GM08714 (cell line): Measurements from ENCODE around the gene P3H1.

ENCODE experiments used
- H3K4me3 ChIP-seq: fragments of 200-500 bp; sonication (Bioruptor generic); 2 replicates; pipeline ENCODE4 v1.5.1; 2014; ENCODE audit warnings: mild to moderate bottlenecking, low read length, inconsistent platforms
- ZNF274 ChIP-seq: IDR thresholded peaks from 2 replicates; pipeline ENCODE4 v1.6.1; 2012; ENCODE audit warnings: mild to moderate bottlenecking, low read depth, low read length

The P3H1 gene

DNA sequence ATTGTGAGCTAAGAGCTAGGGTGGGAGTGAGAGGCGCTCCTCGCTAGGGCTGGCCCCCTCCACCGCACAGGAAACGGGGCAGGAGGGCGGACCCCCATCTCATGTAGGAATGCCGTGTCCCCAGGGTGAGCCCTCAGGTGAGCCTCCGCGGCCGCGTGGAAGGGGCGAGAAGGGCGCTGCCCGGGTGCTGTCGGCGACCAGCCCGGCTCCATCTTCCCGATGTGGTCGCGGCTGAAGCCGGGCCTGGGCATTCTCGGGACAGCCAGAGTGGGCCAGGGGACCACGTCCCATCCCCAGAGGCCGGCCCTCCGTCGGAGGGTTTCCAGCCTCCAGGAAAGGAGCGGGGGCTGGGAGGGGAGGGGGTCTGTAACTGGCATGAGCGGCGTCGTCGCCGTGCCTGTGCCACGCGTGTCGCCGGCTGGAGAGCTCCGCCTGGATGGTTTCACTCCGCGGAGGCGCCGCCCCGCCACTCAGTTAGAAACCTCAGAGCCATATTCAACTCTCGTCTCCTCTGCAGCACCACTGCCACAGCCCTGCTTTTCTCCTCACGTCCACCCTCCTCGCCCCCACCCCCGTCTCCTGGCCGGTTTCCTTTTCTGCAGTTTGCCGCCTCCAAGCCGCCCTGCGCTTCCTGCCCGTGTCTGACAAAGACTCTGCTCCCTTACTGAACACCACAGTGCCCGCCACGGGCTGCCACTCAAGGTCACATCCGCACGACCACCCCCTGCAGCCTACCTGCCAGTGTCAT, 18.3 kb upstream of the P3H1 start, which contains the start of gene TMEM269:
Gene TMEM269, plus strand, starts transcription at position 46 of the 748 bp plus-strand sequence. CDS start 4,903 bp downstream, outside the sequence.
- no peak within 1 kb of the TSS; the same call in 1 of the 2 replicates for H3K4me3 ChIP-seq

DNA sequence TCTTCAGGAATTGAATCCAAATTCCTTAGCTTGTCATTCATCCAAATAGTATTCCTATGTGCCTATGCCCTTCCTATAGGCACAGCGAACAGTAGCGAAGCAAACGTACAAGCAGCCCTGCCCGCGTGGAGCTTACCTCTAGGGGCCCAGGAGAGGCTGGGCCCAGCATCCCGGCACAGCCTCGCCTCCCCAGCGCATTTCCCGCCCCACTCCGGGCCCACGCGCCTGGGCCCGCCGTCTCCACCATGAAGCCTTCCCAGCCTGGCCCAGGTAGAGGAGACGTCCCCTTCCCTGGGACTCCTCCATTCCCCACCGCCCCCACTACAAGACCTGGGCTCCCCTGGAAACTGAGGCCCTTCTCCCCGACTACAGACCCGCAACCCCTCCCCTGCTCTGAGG, 17.7 kb upstream of the P3H1 start:
- no peak for TF ChIP-seq ZNF274

More for the DNA sequence above, 18.3 kb upstream of the P3H1 start, which contains the start of gene TMEM269:
- TF ChIP-seq ZNF274 = no peak

DNA sequence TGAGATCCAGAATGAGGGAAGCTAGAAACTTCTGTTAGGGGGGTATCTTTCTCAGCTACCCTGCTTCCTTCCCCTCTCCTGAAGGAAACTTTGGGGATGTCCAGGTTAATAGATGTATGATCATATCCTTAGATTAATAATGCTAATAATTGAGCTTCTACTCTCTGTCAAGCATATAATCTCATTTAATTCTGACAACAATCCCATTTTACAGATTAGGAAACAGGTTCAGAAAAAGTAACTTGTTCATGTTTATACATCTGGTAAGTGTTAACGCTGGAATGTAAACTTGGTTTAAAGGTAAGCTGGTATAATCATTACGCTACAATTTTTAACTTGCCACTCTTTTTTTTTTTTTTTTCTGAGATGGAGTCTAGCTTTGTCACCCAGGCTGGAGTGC, 16.3 kb upstream of the P3H1 start:
- no peak for TF ChIP-seq ZNF274
- H3K4me3 ChIP-seq = no peak overlapping the region

More for the DNA sequence above, 17.7 kb upstream of the P3H1 start:
- no peak overlapping the region for H3K4me3 ChIP-seq

DNA sequence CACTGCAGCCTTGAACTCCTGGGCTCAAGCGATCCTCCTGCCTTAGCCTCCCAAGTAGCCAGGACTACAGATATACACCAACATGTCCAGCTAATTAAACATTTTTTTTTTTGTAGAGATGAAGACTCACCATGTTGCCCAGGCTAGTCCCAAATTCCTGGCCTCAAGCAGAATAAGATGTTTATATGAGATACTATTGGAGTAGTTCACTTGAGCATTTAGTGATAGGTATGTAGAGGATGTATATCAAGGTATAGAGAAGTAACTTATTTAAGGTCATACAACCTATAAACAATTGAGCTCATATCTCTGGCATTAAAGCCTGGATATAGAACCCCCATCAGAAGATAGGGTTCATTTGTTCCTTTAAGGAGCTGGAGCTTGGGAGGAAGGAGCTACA, 13.3 kb upstream of the P3H1 start:
- H3K4me3 ChIP-seq = no peak overlapping the region
- no peak for TF ChIP-seq ZNF274

DNA sequence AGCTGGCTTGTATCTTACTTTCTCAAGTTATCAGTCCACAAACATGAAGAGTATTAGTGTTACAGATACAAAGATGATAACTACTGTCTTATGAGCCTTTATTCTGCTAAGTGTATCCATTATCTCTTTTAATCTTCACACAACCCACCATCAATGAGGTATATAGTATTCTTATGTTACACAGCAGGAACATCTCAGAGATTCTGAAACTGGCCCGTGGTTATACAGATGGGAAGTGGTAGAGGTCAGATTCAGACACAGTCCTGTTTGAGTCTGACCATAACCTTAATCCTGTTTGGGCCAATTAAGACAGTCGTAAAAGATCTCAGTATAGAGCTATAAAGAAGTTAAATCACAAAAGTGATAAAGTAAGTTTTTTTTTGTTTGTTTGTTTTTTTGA, 12.9 kb upstream of the P3H1 start:
- TF ChIP-seq ZNF274 = no peak
- H3K4me3 ChIP-seq = no peak overlapping the region

DNA sequence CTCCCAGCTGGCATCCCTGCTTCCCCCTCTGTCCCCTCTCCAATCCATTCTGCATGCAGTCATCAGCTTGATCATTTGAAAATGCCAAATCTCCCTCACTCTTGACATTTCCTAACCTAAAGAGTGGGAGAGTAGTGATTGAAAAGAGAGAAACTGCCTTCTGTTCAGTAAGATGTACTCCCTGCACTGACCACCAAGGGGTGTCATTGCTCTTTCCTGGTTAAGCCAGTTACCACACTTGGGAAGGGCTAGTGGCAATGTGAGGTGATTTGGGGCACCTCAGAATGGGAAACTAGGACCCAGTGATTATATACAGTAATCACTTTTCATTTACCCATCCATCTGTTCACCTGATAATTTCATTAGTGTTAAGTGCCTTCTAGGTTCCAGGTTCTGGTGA, 11.0 kb upstream of the P3H1 start:
- no peak overlapping the region for H3K4me3 ChIP-seq
- no peak for TF ChIP-seq ZNF274

DNA sequence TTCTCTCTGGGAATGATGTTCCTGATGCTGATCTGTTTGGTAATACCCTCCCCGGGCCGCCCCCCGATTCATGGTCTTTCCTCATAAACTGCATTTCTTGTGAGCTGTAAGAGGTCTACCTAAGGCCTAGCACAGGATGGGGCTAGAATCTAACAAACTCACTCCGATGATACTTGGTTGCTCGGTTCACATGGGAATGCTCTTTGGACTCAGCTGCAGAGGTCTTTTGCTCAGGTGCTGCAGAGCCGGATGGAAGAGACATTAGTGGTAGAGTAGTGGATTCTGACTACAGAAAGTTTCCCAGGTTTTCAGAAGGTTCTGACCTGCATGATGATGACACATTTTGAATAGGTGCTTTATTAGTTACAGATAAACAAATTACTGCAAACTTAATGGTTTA, 9.7 kb upstream of the P3H1 start:
- no peak for TF ChIP-seq ZNF274
- no peak overlapping the region for H3K4me3 ChIP-seq

DNA sequence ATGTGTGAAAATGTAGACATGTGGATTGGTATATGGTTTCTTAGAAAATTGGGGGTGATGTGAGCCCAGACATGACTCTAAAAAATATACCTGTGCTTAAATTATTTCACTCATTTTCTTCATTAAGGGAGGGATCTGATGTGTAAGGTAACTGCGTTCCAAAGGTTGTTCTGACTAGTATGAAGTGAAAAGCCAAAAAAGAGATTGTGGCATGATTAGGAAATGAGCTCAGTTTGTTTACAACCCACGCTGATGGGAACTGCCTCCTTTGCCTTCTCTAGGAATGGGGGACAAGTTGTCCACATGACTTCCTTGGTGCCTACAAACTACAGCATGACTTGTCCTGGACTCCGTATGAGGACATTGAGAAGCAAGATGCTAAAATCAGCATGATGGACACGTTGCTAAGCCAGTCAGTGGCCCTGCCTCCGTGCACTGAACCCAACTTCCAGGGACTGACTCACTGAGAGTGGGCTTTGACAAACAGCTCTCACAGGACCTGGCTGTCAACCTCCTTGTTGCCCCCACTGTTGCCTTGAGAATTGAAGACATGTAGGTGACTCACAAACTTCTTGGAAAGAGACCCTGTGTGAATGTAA, 8.2 kb upstream of the P3H1 start:
- no peak for TF ChIP-seq ZNF274
- no peak overlapping the region for H3K4me3 ChIP-seq

DNA sequence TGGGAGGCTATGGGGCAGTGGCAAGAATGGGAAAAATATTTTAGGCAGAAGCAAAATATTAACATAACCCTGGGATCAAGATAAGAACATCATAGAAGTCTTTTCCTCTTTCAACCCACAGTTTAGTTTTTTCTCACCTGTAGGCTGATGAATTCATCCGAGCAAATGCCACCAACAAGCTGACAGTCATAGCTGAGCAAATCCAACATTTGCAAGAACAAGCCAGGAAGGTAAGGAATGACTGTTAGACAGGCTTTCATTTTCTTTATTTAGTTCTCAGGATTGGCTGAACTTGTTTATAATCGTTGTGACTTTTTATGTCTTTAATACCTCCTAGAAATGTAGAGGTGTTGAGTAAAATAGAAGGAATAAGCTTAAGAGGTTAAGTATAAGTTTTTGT, 6.6 kb upstream of the P3H1 start:
- no peak for TF ChIP-seq ZNF274
- H3K4me3 ChIP-seq = no peak overlapping the region

DNA sequence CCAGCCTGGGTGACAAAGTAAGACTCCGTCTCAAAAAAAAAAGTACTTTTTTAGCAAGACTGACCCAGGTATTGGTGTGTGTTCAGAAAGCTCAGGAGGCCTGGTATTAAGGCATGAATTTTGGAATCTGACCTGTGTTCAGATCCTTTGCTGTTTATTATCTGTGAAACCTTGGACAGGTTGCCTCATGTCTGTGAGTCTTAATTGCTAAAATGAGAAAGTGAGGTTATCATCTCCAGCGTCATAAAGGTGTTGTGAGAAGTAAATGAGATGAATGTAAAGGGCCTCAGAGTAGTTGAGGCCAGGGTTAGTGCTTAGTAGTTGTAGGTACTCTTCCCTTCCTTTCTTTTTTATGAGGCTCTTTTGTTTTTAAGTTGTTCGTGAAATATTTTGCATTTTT, 3.0 kb upstream of the P3H1 start:
- TF ChIP-seq ZNF274 = no peak
- H3K4me3 ChIP-seq = no peak overlapping the region

DNA sequence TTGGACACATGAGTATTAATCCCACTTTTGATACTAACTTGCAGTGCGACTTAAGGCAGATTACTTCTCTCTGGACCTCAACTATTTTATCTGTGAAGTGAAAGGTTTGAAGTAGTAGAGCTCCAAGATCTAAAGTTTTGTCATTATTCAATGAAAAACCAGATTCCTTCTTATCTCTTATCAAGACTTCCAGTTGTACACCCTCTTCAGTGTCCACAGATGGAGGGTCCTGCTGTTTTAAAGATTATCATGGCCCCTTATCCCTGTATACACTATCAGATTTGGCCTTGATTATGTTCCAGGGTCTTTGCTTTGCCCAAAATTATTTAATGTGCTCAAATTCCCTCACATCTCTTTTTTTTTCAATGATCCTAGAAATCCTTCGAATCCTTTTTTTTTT, 1.3 kb upstream of the P3H1 start:
- no peak for TF ChIP-seq ZNF274
- peak overlapping the region; percentile 86; the same call in 1 of the 2 replicates for H3K4me3 ChIP-seq

DNA sequence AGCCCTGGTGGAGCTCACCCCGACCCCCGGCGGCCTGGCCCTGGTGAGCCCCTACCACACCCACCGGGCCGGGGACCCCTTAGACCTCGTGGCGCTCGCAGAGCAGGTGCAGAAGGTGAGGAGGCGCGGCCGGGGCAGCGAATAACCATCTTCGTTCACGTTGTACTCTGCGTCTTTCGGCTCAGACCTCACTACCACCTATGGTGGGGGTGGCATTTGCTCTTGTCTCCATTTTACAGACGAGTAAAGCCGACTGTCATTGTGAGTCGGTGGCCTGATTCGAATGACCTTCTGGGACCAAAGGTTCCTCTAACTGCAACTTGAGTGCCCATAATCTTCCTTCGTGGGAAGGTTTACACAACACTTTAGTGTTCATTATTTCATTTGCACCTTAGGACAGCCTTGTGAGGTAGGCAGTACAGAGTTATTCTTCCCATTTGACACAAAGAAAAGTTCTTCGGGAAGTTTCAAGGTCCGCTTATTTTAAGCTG, 727 bp upstream of the P3H1 start:
- no peak for TF ChIP-seq ZNF274

DNA sequence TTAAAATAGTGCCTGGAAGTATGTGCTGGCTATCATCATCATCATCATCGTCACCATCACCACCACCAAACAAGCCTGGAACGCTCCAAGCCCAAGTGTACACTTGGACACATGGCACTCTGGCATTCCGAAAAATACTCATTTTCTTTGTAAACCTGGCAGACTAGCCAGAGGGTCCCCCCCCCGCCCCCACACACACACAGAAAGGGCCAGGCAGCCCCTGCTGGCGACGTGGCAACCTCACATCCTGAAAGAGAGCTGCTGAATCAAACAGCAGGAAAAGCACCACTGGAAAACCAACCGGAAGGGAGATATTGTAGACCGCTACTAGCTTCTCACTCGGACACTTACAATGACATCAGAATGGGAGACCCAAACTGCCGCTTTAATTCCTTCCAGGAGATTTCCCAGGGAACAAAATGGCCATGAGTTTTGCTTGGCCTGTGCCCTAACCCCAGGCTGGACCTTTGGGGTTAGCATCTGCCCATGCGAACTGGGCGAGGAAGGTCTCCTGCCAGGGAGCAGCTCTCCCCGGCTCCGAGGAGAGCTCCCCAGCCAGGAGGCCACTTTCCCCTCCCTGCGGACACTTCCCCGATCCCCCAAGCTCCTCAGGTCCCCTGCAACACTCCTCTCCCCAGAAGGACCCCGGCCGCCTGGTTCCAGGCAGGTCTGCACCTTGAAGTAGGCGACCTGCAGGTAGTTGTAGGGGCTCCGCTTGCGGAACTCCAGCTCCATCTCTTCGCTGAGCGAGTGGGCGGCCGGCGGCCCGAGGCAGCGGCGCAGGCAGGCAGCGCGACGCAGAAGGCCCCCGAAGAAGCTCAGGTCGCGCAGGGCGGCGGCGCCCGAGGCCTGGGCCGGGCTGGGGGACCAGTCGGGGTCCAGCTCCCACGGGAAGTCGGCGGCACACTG, 742 bp downstream of the P3H1 start:
- H3K4me3 ChIP-seq = peak overlapping the region; percentile 77
- no peak for TF ChIP-seq ZNF274

More for the DNA sequence above, 727 bp upstream of the P3H1 start:
- H3K4me3 ChIP-seq = peak overlapping the region; percentile 86

DNA sequence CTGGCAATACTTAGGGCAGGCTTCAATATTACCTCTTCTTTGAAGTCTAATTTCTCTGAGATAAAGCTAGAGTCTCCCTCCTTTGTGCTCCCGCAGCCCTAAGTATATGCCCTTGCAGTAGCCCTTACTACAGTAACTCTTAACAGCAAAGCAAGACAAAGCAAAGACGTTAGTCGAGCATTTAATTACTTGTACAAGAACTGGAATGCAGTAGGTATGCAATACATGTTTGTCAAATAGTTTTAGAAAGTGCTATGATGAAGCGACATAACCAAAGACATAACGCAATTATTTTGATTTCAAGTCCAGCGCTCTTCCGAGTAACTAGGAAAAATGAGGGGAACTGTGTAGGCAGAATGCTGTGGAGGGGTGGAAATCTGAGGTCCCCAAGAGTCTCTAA, 1.6 kb downstream of the P3H1 start:
- TF ChIP-seq ZNF274 = no peak
- H3K4me3 ChIP-seq = peak overlapping the region; percentile 77
